Stimulated activated CD8-positive, alpha-beta memory T cell treated with anti-CD3 and anti-CD28 coated beads, Interleukin-4, amount 100 ng/mL, for 48 hours (primary cell): ENCODE results near the gene UNG.

Experiments
- DNase-seq: peaks from one replicate; pipeline ENCODE4 v3.0.0-alpha.2; 2020

The UNG gene

GRCh38 chr12:109092497-109093021 is 4.8 kb upstream of the UNG start:
- no peak for DNase-seq

DNA sequence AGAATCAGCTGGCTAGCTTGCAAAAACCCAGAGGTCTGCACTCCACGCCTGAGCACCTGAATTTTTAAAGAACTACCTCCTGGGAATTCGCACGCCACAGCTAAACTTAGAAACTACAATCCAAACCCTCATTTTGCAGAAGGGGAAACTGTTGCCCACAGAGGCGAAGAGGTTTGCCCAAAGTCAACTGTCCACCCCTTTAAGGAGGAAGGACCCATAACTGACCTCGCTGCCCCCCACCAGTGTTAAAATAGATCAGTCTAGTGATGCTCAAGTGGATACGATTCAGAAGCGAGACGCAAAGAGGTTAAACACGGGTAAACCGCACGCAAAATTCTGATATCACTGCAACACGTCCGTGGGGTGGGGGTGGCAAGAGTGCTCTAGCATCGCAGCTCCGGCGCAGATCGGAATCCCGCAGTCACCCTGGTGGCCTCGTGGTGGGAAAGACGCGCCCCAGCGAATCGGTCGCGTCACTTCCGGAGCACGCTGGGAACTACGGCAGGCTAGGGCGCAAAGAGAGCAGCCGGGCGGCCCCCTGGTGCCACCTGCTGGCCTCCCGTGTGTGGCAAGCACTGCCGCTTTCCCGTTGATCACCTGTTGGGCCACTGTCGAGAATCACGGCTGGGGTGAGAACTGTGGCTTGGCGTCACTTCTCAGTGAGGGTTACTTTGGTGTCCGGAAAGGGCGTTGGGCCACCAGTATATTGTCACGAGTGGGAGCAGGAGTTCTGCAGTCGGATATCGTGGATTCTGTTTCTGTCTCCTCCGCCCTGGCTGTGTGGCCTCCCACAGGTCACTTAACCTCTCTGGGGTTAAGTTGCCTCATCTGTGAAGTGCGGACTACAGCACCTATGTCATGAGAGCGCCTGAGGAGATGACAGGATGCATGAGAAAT is 4.1 kb upstream of the UNG start, which contains the start of gene ALKBH2:
ALKBH2 (minus strand) TSS at position 451 of the 897 bp plus-strand sequence. CDS start 686 bp downstream, outside the sequence.
- DNase-seq, result peak; percentile 96

DNA sequence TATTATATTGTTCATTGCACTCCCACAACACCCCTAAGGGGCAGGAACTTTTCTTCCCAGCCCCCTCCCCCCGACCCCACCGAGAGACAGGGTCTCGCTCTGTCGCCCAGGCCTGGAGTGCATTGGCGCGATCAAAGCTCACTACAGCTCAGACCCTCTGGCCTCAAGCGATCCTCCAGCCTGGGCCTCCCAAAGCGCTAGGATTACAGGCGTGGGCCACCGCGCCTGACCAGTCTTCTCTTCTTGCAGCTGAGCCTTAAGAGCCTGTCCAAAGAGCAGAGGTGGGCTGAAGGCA is 310 bp upstream of the UNG start:
- no peak for DNase-seq

DNA sequence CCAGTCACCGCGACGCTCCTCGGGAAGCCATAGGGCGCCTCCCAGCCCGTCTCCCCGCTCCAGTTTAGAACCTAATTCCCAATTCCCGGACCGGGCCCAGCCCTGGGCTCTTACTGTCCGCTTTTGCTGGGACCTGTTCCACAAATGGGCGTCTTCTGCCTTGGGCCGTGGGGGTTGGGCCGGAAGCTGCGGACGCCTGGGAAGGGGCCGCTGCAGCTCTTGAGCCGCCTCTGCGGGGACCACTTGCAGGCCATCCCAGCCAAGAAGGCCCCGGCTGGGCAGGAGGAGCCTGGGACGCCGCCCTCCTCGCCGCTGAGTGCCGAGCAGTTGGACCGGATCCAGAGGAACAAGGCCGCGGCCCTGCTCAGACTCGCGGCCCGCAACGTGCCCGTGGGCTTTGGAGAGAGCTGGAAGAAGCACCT is 797 bp downstream of the UNG start:
- no peak for DNase-seq

GRCh38 chr12:109098651-109099050 is 1.3 kb downstream of the UNG start:
- no peak for DNase-seq

DNA sequence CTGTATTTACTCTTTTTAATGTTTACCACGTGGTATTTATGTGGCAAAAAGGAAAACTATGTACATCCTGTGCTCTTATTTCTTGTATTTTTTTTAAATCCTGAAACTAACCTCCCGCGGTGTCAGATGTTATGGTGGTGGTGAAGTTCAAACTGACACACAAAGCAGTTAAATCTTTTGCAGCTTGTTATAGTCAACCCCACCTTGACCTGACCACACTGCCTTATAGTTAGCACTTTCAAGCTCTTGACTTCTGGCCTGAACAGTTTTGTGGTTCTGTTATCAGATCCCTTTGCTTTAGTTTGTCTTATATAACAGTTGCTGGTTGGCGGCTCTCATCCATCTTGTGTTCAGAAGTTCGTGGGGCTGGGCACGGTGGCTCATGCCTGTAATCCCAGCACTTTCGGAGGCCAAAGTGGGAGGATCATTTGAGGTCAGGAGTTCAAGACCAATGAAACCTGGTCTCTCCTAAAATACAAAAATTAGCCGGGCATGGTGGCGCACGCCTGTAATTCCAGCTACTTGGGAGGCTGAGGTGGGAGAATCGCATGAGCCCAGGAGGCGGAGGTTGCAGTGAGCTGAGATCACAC is 2.1 kb downstream of the UNG start:
- no peak for DNase-seq

- DNase-seq, result no peak
Measured at GRCh38 chr12:109100741-109101140, 3.3 kb downstream of the UNG start.

GRCh38 chr12:109102491-109102890 is 5.1 kb downstream of the UNG start:
- DNase-seq, result no peak

DNA sequence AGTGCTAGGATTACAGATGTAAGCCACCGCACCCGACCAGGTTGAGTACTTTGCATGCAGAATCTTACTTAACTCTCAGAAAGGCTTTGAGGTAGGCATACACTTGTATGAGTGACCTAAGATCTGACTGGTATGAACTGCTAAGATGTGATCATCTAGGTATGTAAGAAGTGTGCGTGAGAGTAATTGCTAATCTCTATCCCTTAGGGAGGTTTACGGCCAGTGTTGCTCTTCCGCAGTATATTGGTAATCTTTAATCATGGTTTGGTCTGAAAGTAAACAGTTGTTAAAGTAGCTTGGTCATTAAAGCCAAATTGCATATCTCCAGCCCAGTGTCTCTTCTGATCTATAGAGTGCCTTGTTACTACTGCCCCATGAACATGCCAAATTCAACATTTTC is 7.8 kb downstream of the UNG start:
- no peak for DNase-seq

- DNase-seq, result no peak
Measured at GRCh38 chr12:109109746-109110350, 12.5 kb downstream of the UNG start.

- peak; percentile 72 for DNase-seq
Measured at GRCh38 chr12:109110988-109111495, 13.6 kb downstream of the UNG start.

DNA sequence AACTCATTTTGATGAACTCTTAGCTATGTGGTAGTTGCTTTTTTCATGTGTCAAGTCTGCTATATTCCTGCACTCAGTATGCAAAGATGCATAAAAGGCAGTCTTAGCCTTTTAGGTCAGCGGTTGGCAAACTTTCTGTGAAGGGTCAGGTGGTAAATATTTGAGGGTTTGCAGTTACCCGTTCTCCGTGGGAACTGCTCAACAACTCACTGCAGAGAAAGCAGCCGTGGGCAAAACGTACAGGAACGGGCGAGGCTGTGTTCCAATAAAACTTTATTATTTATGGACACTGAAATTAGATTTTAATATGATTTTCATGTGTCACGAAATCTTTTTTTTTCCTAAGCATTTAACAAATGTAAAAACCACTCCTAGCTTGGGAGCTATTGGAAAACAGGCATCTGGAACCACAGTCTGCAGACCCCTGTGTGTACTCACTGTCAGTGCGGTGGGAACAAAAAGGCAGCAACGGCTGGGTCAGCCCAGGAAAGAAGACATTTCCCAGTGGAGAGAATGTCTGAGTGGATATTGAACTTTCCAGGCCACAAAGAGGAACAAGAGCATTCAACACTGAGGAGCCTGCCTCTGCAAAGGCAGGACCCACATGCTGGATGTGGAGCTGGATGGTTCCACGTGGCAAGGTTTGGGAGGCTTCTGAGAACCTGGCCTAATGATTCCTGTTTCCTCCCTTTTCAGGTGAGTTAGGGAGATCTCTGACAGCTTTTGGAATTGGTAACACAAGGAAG is 15.5 kb downstream of the UNG start:
- DNase-seq, result no peak

GRCh38 chr12:109113661-109114321 is 16.4 kb downstream of the UNG start:
- DNase-seq, result no peak

GRCh38 chr12:109114644-109115043 is 17.2 kb downstream of the UNG start:
- DNase-seq, result no peak

DNA sequence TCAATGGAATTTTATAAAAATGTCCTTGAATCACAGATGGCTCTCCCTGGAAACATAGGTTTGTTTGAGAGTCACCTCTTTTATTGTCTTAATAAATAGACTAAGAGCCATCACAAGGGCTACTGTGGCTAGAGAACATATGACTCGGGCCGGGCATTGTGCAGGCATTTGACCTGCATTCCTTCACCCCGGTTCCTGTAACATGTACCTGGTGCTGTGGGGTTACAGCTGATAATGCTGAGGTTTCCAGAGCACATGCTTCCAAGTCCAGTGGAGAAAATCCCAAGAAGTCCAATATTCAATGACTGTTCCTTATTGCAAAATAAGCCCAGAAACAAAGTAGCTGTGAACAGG is 18.0 kb downstream of the UNG start:
- DNase-seq, result no peak

GRCh38 chr12:109115758-109116610 is 18.6 kb downstream of the UNG start, which contains the start of gene ACACB:
Gene ACACB (plus strand): TSS chr12:109116587. CDS start chr12:109139406, 22,819 bp downstream.
- no peak for DNase-seq

DNA sequence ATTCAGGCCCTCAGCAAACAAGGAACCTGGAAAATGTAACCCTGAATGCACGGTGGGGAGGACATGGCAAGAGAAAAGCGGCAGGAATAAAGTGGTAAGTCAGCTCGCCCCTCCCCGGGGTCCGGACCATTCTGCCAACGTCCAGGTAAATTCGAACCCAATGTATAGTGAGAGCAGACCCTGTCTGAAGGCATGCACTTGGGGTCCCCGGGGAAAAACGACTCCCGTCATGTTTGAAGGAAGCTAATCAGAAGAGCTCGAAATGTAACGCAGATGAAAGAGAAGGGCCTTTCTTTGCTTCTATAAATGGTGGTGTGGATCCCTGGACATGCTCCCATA is 19.2 kb downstream of the UNG start:
- DNase-seq, result no peak

- DNase-seq, result no peak
Measured at GRCh38 chr12:109120095-109120494, 22.7 kb downstream of the UNG start.

- no peak for DNase-seq
Measured at GRCh38 chr12:109120557-109120956, 23.2 kb downstream of the UNG start.

DNA sequence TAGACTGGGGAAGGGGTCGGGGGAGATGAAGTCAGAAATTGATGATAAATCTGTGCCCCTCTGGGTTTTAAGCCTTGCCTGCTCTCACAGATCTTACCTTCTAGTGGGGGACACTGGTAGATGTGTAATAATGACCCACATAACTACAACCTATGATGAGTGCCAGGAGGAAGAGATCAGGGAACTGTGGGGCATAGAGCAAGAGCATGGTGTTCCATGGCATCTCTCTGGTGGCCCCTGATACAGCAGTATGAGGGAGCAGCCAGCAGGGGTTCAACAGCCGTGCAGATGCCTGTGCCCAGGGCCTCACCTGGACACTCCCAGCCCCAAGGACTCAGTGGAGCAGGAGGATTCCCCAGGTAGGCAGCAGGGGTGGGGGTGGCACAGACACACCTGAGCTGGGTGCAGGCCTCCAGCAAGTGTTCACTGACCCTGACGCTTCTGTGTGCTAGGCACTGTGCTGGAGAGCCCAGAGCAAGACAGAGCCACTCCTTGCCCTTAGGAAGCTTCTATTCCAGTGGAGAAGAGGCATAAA is 24.0 kb downstream of the UNG start:
- DNase-seq, result no peak
